Fibroblast of skin of left quadriceps (primary cell): ENCODE measurements around the gene TUBB2B.
"Not testable (repeated sequence)": the region's sequence is repeated elsewhere in the genome, so short reads cannot be mapped to it uniquely, and the experiment has no call there.

Source experiments
- DNase-seq, 2 experiments: peaks; one replicate each; pipeline ENCODE4 v3.0.0-alpha.2; 2013; ENCODE audit warnings: low read depth in 2 of 2

TUBB2B gene

DNA sequence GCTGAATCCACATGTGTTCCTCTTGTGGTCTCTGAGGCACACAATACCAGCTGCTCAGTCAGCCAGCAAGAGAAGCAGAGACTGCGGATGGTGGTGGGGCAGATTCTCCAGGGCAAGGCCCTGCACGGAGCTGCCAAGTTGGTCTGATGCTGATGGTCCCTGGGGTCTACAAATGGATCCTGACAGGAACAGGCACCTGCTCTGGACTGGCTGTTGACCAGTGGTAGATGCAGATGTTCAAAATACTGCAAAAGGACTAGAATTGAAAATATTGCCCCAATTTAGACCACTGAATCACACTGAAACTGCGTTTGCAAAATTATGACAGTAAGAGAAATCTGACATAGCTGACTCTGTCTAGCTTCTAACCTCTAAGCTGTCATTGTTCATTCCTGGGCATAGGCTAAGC lies 40.5 kb downstream of the TUBB2B start:
- no peak for DNase-seq

- DNase-seq, result no peak
Measured at GRCh38 chr6:3183066-3183465, 44.4 kb downstream of the TUBB2B start.

DNA sequence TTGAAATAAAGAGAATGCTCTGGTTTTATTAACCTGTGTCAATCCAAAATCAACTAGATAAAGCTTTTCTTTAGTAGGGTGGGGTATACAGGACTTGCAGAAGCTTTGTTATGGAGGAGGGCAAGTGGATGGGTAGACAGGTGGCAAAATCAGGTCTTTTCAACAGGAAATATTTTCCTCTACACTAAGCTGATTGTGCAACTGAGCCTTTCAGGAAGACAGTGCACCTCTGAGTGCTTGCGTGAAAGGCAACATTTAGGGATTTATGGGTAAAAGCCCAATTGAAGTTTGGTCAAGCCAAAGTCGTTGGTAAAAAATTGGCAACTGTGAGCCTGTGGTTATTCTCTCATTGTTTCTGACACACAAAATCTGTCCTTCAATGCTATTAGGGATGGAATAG lies 46.3 kb downstream of the TUBB2B start:
- DNase-seq, result no peak

DNA sequence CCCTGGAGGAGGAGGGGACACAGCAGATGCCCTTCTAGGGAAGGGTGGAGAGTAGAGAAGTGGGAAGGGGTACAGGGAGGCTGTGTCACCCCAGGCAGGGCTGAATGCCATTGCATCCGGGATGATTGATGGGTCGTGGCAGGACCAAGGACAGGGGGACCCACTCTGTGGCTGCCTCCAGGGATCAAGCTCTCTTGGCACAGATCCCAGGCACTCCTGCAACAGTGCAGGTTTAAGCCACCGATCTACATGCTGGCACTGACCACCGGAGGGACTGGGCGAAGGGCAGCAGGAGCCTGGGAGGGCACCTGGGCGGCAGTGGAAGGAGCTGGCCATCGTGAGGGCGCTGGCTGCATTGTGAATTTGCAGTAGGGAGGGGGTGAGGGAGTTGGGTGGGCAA lies 47.5 kb downstream of the TUBB2B start:
- DNase-seq, result not testable (repeated sequence)

DNA sequence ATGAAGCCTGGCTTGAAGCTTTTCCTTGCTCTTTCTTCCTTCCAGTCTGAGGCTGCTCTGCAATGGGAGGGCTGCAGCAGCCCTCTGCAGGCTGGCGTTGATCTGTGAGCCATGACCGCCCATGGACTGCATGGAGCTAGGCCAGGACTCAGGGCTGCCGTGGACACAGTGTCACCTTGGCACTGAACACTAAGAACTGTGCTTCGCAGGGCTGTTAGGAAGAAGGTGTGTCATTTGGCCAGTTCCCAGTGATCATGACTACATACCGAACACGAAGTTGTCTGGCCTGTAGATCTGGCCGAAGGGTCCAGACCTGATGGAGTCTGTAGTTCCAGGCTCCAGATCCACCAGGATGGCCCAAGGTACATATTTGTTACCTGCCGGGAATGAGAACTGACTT lies 48.8 kb downstream of the TUBB2B start:
- not testable (repeated sequence) for DNase-seq

DNA sequence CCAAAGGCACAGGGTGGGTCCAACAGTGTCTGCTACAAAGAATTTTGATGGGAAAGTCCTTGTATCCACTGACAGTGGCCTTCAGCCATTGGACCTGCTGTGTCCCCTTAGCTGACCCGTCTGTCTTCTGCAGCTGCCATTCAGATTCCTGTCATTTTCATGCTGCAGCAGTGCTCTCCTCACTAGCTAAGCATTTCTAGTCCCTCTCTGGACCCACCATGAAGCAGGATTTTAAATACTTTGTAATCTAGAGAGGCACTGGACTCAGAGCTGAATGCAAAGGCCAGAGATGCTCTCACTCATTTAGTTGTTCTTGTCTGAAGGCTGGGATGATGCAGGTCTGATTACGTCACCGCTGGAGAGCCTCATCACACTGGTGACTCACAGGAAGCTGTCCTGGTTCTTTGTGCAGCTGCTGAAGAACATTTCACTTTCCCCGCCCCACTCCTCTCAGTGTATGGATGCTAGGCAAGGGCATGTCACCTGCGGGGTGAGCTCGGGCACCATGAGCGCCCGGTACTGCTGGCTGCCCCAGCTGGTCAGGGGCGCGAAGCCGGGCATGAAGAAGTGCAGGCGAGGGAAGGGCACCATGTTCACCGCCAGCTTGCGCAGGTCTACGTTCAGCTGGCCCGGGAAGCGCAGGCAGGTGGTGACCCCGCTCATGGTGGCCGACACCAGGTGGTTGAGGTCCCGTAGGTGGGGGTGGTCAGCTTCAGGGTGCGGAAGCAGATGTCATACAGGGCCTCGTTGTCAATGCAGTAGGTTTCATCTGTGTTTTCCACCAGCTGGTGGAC lies 50.7 kb downstream of the TUBB2B start:
- DNase-seq, result peak; percentile 61 to 63

- no peak for DNase-seq
Measured at GRCh38 chr6:3175715-3176402, 51.6 kb downstream of the TUBB2B start.
